Erythroblast (primary cell): Measurements from ENCODE around the gene GJA5.

Source experiments
- GATA1 ChIP-seq: IDR thresholded peaks from 2 replicates; pipeline ENCODE4 v1.6.1; 2011; ENCODE audit warnings: low read depth, mild to moderate bottlenecking, control low read depth, low read length, moderate library complexity
- POLR2A ChIP-seq: IDR thresholded peaks from 2 replicates; pipeline ENCODE4 v1.6.1; 2011; ENCODE audit warnings: mild to moderate bottlenecking, low read length

DNA sequence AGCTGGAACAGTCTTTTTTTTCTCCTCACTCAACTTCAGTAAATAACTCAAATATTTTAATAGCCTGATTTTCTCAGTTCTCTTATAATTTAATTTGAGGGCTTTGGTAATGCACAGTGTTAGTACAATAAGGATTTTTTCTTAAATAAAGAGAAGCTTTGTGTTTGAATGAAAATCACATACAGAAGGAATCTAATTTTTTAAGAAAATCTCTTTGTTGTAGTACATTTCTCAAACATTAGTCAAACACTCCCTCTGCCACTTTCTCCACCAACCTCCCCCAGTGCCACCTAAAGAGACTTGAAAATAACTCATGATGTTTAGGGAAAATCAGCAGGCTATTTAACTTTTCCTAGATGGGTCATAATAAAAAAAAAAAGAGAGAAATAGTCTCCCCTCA, 47.8 kb downstream of the GJA5 start:
- TF ChIP-seq POLR2A (no peak), GATA1 (no peak)
